T-helper 1 cell treated with Interleukin-12 subunit alpha and Interleukin-12 subunit beta and Interleukin-4 antibody, amounts not matched to agents 30 μg/mL and 1 μg/mL, for 36 hours (primary cell): ENCODE results near the gene C9orf50.

Experiments
- H3K27ac Mint-ChIP-seq: one replicate; pipeline ENCODE4 v1.8.0; 2021; ENCODE audit warnings: mild to moderate bottlenecking, mixed read lengths
- H3K27me3 Mint-ChIP-seq: one replicate; pipeline ENCODE4 v1.8.0; 2021; ENCODE audit warnings: low read depth, mixed read lengths
- H3K36me3 Mint-ChIP-seq: one replicate; pipeline ENCODE4 v1.8.0; 2021; ENCODE audit warnings: low read depth, mixed read lengths
- H3K4me1 Mint-ChIP-seq: one replicate; pipeline ENCODE4 v1.8.0; 2021; ENCODE audit warnings: low read depth, mixed read lengths
- H3K4me3 Mint-ChIP-seq: one replicate; pipeline ENCODE4 v1.8.0; 2021; ENCODE audit warnings: mild to moderate bottlenecking, moderate library complexity, mixed read lengths
- H3K9me3 Mint-ChIP-seq: one replicate; pipeline ENCODE4 v1.8.0; 2021; ENCODE audit warnings: mixed read lengths

The C9orf50 gene

DNA sequence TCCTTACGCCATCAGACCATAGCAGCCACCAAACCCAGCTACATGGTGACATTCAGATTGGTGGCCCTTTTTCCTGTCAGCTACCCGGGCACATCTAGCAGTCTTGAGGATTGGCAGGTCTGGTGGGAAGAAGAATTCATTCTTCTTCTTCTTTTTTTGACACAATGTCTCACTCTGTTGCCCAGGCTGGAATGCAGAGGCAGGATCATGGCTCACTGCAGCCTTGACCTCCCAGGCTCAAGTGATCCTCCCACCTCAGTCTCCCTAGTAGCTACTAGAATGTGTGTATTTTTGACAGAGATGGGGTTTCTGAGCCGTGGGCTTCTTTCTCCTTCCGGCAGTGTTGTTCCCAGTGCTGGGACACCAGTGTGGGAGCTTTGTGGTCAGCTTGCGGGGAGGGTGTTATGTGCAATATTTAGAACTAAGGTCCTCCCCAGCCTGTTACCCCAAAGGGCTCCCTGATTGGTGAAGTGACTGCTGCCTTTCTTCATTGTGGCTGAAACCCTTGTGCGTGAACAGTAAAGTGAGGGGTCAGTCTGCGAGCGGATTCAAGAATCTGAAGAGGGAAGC is 8.4 kb upstream of the C9orf50 start:
- Mint-ChIP-seq H3K4me1 (peaks cover 22% of the 10 kb centered on the region), H3K36me3 (peaks cover 14% of the 10 kb centered on the region), H3K4me3 (no peak overlapping the region), H3K27me3 (no peaks in the 10 kb centered on the region), H3K27ac (no peak overlapping the region), H3K9me3 (no peaks in the 10 kb centered on the region)

- Mint-ChIP-seq H3K27me3 (no peaks in the 10 kb centered on the region), H3K4me3 (no peak overlapping the region), H3K9me3 (no peaks in the 10 kb centered on the region), H3K27ac (no peak overlapping the region), H3K36me3 (peaks cover 12% of the 10 kb centered on the region), H3K4me1 (peaks cover 27% of the 10 kb centered on the region)
These were observed 7.8 kb upstream of the C9orf50 start for GRCh38 chr9:129628709-129629108.

DNA sequence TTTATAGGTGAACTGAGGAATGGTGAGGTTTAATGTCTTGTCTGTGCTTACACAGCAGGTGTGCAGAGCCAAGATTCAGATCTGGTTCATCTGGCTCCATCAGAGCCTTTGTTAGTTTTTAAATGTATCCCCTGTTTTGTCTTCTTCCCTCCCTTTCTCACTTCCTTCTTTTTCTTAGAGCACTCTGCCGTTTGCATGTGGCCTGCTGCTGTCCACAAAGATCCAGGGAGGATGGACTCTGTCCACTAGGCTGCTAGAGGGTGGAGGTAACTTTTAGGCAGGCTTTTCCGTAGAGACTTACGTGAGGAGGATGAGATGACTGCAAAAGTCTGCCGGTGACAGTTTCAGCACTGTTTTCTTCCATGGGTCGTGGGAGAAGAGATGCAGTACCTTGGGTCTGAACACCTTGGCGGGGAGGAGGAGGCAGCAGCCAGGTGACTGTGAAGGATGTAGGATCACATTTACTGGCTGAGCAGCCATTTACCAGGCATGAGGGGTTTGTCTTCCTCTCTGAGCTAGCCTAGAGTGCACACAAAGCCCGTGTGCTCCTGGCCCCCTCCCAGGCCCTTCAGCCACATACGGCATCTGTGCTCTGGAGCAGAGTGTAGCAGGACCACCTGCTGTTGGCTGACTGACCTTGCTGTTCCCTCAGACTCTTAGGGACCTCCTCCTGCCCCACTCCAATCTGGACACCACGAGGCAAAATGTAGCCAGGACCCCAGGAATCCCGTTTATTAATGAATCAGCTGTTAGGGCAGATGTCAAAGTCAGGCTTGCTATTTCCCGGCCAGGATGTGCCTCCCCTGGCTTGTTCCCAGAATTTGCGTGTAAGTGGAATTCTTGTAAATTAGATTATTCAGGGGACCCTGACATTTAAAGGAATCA is 6.9 kb upstream of the C9orf50 start:
- no peaks in the 10 kb centered on the region for H3K9me3 Mint-ChIP-seq
- H3K4me3 Mint-ChIP-seq = peak overlapping the region; percentile 82
- peaks cover 10% of the 10 kb centered on the region for H3K36me3 Mint-ChIP-seq
- no peaks in the 10 kb centered on the region for H3K27me3 Mint-ChIP-seq
- H3K27ac Mint-ChIP-seq = peak overlapping the region; percentile 93
- H3K4me1 Mint-ChIP-seq = peaks cover 30% of the 10 kb centered on the region

DNA sequence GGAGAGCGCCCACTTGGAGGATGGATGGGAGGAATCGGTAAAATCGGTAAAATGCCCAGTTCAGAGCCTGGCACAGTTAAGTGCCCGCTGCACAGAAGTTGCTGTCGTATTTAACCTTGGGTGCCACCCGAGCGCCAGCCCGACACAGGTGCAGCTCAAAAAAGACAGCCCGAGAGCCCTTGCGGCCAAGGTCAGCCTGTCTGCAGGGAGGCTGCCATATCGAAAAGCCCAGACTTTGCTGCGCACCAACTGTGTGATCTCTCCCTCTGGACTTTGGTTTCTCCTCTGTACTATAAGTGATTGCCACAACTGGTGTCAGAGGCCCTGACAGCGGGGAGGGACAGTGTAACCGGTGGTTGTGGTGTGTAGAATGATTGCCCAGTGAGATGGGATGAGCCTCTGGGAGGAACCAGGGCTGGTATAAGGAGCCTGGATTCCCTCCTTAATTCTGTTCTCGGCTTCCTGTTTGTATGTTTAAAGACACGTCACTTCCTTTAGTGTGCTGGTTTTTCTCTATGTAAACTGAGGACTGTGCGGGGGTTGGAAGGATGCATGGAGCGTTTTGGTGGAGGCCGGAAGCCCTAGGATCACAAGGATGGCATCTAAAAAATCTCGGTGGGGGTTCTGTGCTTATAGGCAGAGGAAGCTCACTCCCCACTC is 5.9 kb upstream of the C9orf50 start:
- Mint-ChIP-seq H3K9me3 (no peaks in the 10 kb centered on the region), H3K27me3 (peaks cover 2% of the 10 kb centered on the region), H3K27ac (peak overlapping the region; percentile 93), H3K4me3 (peak overlapping the region; percentile 82), H3K4me1 (peaks cover 30% of the 10 kb centered on the region), H3K36me3 (peaks cover 6% of the 10 kb centered on the region)

- H3K27ac Mint-ChIP-seq = peak within 1 kb of the TSS; percentile 96
- H3K4me1 Mint-ChIP-seq = peaks cover 30% of the 10 kb centered on the region
- no peaks in the 10 kb centered on the region for H3K9me3 Mint-ChIP-seq
- H3K4me3 Mint-ChIP-seq = peak within 1 kb of the TSS; percentile 88
- H3K27me3 Mint-ChIP-seq = peaks cover 8% of the 10 kb centered on the region
- peaks cover 3% of the 10 kb centered on the region for H3K36me3 Mint-ChIP-seq
These were observed 5.3 kb upstream of the C9orf50 start, which contains the start of gene NTMT1 for GRCh38 chr9:129626079-129626624. Gene NTMT1, plus strand, starts transcription at chr9:129626163. Its CDS starts 6,541 bp downstream, at chr9:129632704.

GRCh38 chr9:129624947-129625346 is 4.0 kb upstream of the C9orf50 start:
- Mint-ChIP-seq H3K27ac (peak overlapping the region; percentile 96), H3K4me3 (peak overlapping the region; percentile 88), H3K36me3 (peaks cover 2% of the 10 kb centered on the region), H3K9me3 (no peaks in the 10 kb centered on the region), H3K27me3 (peaks cover 13% of the 10 kb centered on the region), H3K4me1 (peaks cover 30% of the 10 kb centered on the region)

DNA sequence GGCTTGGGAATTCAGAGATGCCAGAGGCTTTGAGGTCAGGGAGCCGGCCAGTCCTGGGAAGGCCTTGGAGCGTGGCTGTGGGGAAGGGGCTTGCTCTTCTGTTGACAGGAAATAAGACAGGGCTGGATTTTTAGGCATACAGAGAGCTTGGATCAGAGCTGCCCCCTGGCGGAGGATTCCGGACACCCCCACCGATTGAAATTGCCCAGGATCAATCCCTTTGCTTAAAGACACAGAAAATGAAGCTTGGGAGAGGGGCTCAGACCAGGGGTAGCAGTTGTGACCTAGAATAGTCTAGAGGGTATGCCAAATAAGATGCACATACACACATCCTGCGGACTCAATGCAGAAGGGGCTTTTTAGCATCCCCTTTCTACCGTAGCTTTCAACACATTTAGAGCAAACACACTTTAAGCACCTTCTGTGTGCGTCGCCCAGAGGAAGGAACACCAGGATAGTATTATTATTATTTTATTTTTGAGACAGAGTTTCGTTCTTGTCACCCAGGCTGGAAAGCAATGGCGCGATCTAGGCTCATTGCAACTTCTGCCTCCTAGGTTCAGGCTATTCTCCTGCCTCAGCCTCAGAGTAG is 3.4 kb upstream of the C9orf50 start:
- Mint-ChIP-seq H3K36me3 (peaks cover 2% of the 10 kb centered on the region), H3K9me3 (no peaks in the 10 kb centered on the region)

GRCh38 chr9:129623331-129623730 is 2.4 kb upstream of the C9orf50 start:
- Mint-ChIP-seq H3K27ac (peak overlapping the region; percentile 70), H3K36me3 (peaks cover 2% of the 10 kb centered on the region), H3K9me3 (no peaks in the 10 kb centered on the region), H3K4me1 (peaks cover 27% of the 10 kb centered on the region), H3K4me3 (no peak overlapping the region), H3K27me3 (peaks cover 26% of the 10 kb centered on the region)

More for the DNA sequence above, 3.4 kb upstream of the C9orf50 start:
- peak overlapping the region; percentile 96 for H3K27ac Mint-ChIP-seq
- peaks cover 18% of the 10 kb centered on the region for H3K27me3 Mint-ChIP-seq
- H3K4me3 Mint-ChIP-seq = peak overlapping the region; percentile 75
- H3K4me1 Mint-ChIP-seq = peaks cover 30% of the 10 kb centered on the region

- H3K4me1 Mint-ChIP-seq = peaks cover 14% of the 10 kb centered on the region
- H3K36me3 Mint-ChIP-seq = no peaks in the 10 kb centered on the region
- peak overlapping the region; percentile 12 for H3K4me3 Mint-ChIP-seq
- no peak overlapping the region for H3K27ac Mint-ChIP-seq
- no peaks in the 10 kb centered on the region for H3K9me3 Mint-ChIP-seq
- H3K27me3 Mint-ChIP-seq = peaks cover 38% of the 10 kb centered on the region
These were observed 873 bp downstream of the C9orf50 start for GRCh38 chr9:129619787-129620668.

- Mint-ChIP-seq H3K27me3 (peaks cover 38% of the 10 kb centered on the region), H3K36me3 (no peaks in the 10 kb centered on the region), H3K4me3 (no peak overlapping the region), H3K4me1 (no peaks in the 10 kb centered on the region), H3K9me3 (no peaks in the 10 kb centered on the region), H3K27ac (no peak overlapping the region)
These were observed 3.7 kb downstream of the C9orf50 start for GRCh38 chr9:129617167-129617566.

GRCh38 chr9:129615407-129616285 is 5.3 kb downstream of the C9orf50 start:
- Mint-ChIP-seq H3K27me3 (peaks cover 25% of the 10 kb centered on the region), H3K36me3 (no peaks in the 10 kb centered on the region), H3K9me3 (no peaks in the 10 kb centered on the region), H3K4me3 (no peak overlapping the region), H3K27ac (no peak overlapping the region), H3K4me1 (peaks cover 9% of the 10 kb centered on the region)

GRCh38 chr9:129614932-129615331 is 6.0 kb downstream of the C9orf50 start:
- peaks cover 9% of the 10 kb centered on the region for H3K4me1 Mint-ChIP-seq
- H3K27me3 Mint-ChIP-seq = peaks cover 25% of the 10 kb centered on the region
- H3K36me3 Mint-ChIP-seq = no peaks in the 10 kb centered on the region
- H3K27ac Mint-ChIP-seq = no peak overlapping the region
- no peak overlapping the region for H3K4me3 Mint-ChIP-seq
- no peaks in the 10 kb centered on the region for H3K9me3 Mint-ChIP-seq
